GM19035 (cell line): ENCODE measurements around the gene CACNA1D.
A peak's percentile ranks its signal among the peaks of the same experiment; 100 is the strongest.

Experiments used
- ATAC-seq: cut with Tn5 transposase; IDR thresholded peaks from one replicate; pipeline ENCODE4 v1.9.1; 2021; ENCODE audit not compliant: unreplicated experiment

CACNA1D gene

GRCh38 chr3:53803124-53803815 lies 308.9 kb downstream of the CACNA1D start:
- no peak for ATAC-seq

GRCh38 chr3:53803816-53804695 lies 309.6 kb downstream of the CACNA1D start:
- ATAC-seq: no peak

GRCh38 chr3:53804697-53805462 lies 310.5 kb downstream of the CACNA1D start:
- peak; percentile 57 for ATAC-seq

- no peak for ATAC-seq
These were observed 311.2 kb downstream of the CACNA1D start for GRCh38 chr3:53805463-53806159.

- no peak for ATAC-seq
These were observed 312.0 kb downstream of the CACNA1D start for GRCh38 chr3:53806182-53807116.

- no peak for ATAC-seq
These were observed 312.9 kb downstream of the CACNA1D start for GRCh38 chr3:53807117-53807810.

GRCh38 chr3:53808496-53808895 lies 314.1 kb downstream of the CACNA1D start:
- ATAC-seq: no peak

- no peak for ATAC-seq
These were observed 314.9 kb downstream of the CACNA1D start for GRCh38 chr3:53809267-53809666.

- ATAC-seq: no peak
These were observed 315.5 kb downstream of the CACNA1D start for GRCh38 chr3:53809764-53810400.

- ATAC-seq: no peak
These were observed 316.9 kb downstream of the CACNA1D start for GRCh38 chr3:53811143-53811927.

- ATAC-seq: no peak
These were observed 318.0 kb downstream of the CACNA1D start for GRCh38 chr3:53812434-53812833.

GRCh38 chr3:53813229-53813628 lies 318.8 kb downstream of the CACNA1D start:
- ATAC-seq: no peak

- no peak for ATAC-seq
These were observed 319.5 kb downstream of the CACNA1D start for GRCh38 chr3:53813876-53814275.

GRCh38 chr3:53815067-53815466 lies 320.7 kb downstream of the CACNA1D start:
- no peak for ATAC-seq

- no peak for ATAC-seq
These were observed 321.2 kb downstream of the CACNA1D start for GRCh38 chr3:53815651-53816050.

GRCh38 chr3:53816425-53816824 lies 322.0 kb downstream of the CACNA1D start:
- no peak for ATAC-seq

- no peak for ATAC-seq
These were observed 322.8 kb downstream of the CACNA1D start for GRCh38 chr3:53817211-53817610.

- ATAC-seq: no peak
These were observed 323.4 kb downstream of the CACNA1D start for GRCh38 chr3:53817809-53818208.
